ENCODE measurements around the gene GATA1.

DNA sequence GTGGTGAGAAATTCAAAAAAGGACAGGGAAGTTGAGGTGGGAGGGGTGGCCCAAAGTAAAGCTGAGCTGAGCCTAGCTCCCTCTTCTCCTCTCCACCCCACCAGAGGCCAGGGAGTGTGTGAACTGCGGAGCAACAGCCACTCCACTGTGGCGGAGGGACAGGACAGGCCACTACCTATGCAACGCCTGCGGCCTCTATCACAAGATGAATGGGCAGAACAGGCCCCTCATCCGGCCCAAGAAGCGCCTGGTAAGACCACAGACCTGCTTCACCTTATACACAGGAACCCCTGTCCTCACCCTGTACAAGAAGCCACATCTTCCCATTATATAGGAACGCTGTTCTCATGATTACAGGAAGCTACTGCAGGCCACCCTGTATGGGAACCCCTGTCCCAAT, 5.8 kb downstream of the GATA1 start:
- TF ChIP-seq, protein P1, sequence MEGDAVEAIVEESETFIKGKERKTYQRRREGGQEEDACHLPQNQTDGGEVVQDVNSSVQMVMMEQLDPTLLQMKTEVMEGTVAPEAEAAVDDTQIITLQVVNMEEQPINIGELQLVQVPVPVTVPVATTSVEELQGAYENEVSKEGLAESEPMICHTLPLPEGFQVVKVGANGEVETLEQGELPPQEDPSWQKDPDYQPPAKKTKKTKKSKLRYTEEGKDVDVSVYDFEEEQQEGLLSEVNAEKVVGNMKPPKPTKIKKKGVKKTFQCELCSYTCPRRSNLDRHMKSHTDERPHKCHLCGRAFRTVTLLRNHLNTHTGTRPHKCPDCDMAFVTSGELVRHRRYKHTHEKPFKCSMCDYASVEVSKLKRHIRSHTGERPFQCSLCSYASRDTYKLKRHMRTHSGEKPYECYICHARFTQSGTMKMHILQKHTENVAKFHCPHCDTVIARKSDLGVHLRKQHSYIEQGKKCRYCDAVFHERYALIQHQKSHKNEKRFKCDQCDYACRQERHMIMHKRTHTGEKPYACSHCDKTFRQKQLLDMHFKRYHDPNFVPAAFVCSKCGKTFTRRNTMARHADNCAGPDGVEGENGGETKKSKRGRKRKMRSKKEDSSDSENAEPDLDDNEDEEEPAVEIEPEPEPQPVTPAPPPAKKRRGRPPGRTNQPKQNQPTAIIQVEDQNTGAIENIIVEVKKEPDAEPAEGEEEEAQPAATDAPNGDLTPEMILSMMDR (IDR thresholded peaks at IDR 0.05; ENCODE audit: insufficient read depth, low read depth, low read length), result no peak
- no peak for TF ChIP-seq EZH2 (IDR thresholded peaks at IDR 0.05; ENCODE audit: insufficient read depth, low read length)
